Mesodermal cell (in vitro differentiated cells): Measurements from ENCODE around the gene LPAR1.
A peak's percentile ranks its signal among the peaks of the same experiment; 100 is the strongest.
"Not testable (repeated sequence)": the region's sequence is repeated elsewhere in the genome, so short reads cannot be mapped to it uniquely, and the experiment has no call there.

Source experiments
- H3K27ac ChIP-seq: 2 replicates; pipeline ENCODE4 v1.7.0; 2013; ENCODE audit warnings: mild to moderate bottlenecking, low read depth, low read length, moderate library complexity; ENCODE audit not compliant: severe bottlenecking
- H3K36me3 ChIP-seq: 2 replicates; pipeline ENCODE4 v1.7.1; 2013; ENCODE audit warnings: mild to moderate bottlenecking, low read length, moderate library complexity; ENCODE audit not compliant: control insufficient read depth, insufficient read depth
- H3K4me1 ChIP-seq: one replicate; pipeline ENCODE4 v1.7.1; 2013; ENCODE audit warnings: mild to moderate bottlenecking, low read length; ENCODE audit not compliant: insufficient read depth, control insufficient read depth, poor library complexity, severe bottlenecking
- H3K4me3 ChIP-seq: 2 replicates; pipeline ENCODE4 v1.7.0; 2013; ENCODE audit warnings: low read length, control low read depth, mild to moderate bottlenecking; ENCODE audit not compliant: insufficient read depth, poor library complexity, severe bottlenecking; ENCODE audit errors: extremely low read depth
- H3K9me3 ChIP-seq: 2 replicates; pipeline ENCODE4 v1.7.1; 2013; ENCODE audit warnings: mild to moderate bottlenecking, low read length, moderate library complexity; ENCODE audit not compliant: control insufficient read depth
- WGBS, 2 experiments: methylation state at CpG; one replicate each; pipeline ENCODE4 v1.1.5; 2013; ENCODE audit warnings: missing lambda C conversion rate in 2 of 2; ENCODE audit not compliant: insufficient coverage in 2 of 2; 5-methylcytosine and 5-hydroxymethylcytosine counted together

Gene LPAR1

DNA sequence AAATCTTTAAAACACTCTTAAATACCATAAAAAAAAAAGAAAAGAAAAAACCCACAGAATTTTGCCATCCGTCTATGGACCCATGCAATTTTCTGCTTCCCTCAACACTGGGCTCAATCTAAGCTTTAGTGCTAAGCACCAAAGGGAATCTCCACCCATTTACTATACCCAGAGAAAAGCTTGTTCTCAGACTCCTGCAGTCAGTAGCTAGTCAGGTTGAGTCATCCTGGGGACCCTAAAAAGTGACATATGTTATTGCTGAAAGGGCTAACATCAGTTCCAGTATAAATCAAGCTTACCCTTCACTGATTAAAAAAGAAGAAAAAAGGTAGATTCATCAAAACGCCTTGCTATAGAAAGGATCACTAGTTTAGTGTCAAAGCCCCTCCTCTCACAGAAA is 192.1 kb downstream of the LPAR1 start:
- Histone ChIP-seq H3K36me3 (no peaks in the 10 kb centered on the region), H3K4me3 (no peak overlapping the region), H3K27ac (no peak overlapping the region), H3K9me3 (no peaks in the 10 kb centered on the region), H3K4me1 (no peaks in the 10 kb centered on the region)
- WGBS, 2 experiments = no CpG with 5 or more reads among the region's 2 CpGs

DNA sequence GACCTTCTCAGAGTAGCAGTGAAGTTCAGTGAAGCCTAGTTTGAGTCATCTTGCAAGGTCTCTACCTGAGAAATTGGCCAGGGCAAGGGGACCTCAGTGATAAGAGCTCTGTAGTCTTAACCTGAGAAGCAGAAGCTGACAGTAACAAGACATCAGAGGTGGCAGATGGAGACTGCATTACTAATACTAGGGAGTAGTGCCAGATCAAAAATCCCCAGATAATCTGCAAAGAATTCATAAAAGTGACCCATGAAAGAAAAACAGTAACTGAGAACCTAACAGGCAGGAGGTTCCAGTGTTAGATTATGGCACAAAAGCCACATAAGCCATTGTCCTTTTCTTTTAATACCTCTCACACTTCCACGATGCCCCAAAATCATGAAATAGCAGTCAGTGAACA is 194.1 kb downstream of the LPAR1 start:
- Histone ChIP-seq H3K27ac (no peak overlapping the region), H3K36me3 (no peaks in the 10 kb centered on the region), H3K4me3 (no peak overlapping the region), H3K9me3 (no peaks in the 10 kb centered on the region), H3K4me1 (no peaks in the 10 kb centered on the region)
- WGBS, 2 experiments = no CpG with 5 or more reads among the region's 1 CpG

GRCh38 chr9:110842986-110843385 is 195.3 kb downstream of the LPAR1 start:
- Histone ChIP-seq H3K9me3 (no peaks in the 10 kb centered on the region), H3K36me3 (no peaks in the 10 kb centered on the region), H3K27ac (no peak overlapping the region), H3K4me1 (no peaks in the 10 kb centered on the region), H3K4me3 (no peak overlapping the region)
- WGBS, 2 experiments = 91 to 100% methylated on average over 1 to 2 of the region's 3 CpGs

GRCh38 chr9:110842169-110842568 is 196.1 kb downstream of the LPAR1 start:
- Histone ChIP-seq H3K36me3 (no peaks in the 10 kb centered on the region), H3K9me3 (no peaks in the 10 kb centered on the region), H3K4me1 (no peaks in the 10 kb centered on the region), H3K27ac (no peak overlapping the region), H3K4me3 (no peak overlapping the region)
- WGBS, 2 experiments = 87 to 89% methylated on average over 4 to 8 of the region's 9 CpGs

- Histone ChIP-seq H3K9me3 (no peaks in the 10 kb centered on the region), H3K4me3 (no peak overlapping the region), H3K4me1 (peaks cover 5% of the 10 kb centered on the region), H3K27ac (no peak overlapping the region), H3K36me3 (no peaks in the 10 kb centered on the region)
- 83 to 100% methylated on average over 1 of the region's 2 CpGs for WGBS, 2 experiments
These were observed 200.8 kb downstream of the LPAR1 start for GRCh38 chr9:110837401-110838005.

DNA sequence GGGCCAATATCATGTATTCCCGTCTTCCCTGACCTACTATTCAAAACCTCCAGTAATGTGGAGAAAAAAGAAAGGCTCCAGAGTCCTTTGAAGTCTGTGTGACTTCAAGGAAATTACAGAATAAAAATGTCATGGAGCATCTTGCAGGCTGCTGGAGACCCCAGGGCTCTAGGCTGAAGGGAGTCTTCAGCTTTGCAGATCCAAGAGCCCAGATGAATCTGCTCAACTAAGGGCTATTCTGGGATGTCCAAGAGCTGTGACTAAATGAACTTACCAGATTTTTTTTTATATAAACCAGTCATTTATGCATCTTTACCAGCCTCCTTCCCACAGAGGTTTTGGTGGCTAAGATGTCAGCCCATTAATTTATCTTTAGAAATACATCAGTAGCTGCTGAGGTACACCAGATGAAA is 202.4 kb downstream of the LPAR1 start:
- Histone ChIP-seq H3K9me3 (no peaks in the 10 kb centered on the region), H3K4me1 (peaks cover 5% of the 10 kb centered on the region), H3K4me3 (no peak overlapping the region), H3K36me3 (no peaks in the 10 kb centered on the region), H3K27ac (peak overlapping the region; percentile 81)
- no CpG with 5 or more reads among the region's 1 CpG for WGBS, 2 experiments

DNA sequence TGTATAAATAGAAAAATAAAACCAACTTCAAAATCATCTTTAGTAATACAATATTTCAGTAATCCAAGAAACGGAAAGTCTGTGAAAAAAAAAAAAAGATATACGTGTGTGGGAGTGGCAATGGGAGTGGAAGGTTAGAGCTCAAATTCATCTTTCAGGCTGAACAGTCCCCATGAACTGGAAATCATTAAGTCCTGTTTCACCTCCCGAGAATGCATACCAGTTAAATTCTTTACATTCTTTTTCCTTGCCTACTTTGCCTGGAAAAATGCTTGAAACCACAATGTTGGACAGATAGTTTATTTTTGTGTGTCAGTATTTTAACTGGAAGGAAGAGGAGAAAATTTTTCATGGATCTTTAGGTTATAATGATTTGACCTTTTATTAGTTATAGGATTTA is 202.9 kb downstream of the LPAR1 start:
- no peaks in the 10 kb centered on the region for H3K36me3 ChIP-seq
- H3K4me1 ChIP-seq = peaks cover 5% of the 10 kb centered on the region
- H3K4me3 ChIP-seq = no peak overlapping the region
- no peaks in the 10 kb centered on the region for H3K9me3 ChIP-seq
- WGBS, 2 experiments = no CpG with 5 or more reads among the region's 3 CpGs
- H3K27ac ChIP-seq = peak overlapping the region; percentile 81

DNA sequence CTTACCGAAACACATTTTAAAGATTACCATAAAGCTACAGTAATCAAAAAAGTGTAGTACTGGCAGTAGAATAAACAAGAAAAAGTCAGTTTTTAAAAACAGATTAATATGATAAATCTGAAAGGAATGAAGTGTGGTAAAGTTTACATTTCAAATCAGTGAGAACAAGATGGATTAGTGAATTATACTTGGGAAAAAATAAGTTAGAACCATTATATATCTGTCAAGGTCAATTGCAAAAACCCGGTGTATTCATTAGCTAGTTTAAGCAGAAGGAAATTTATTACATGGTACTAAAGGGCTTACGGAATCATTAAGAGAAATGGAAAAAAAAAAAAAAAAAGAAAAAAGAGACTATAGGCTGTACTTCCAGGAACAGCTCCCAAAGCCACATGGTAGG is 205.3 kb downstream of the LPAR1 start:
- Histone ChIP-seq H3K4me1 (peaks cover 5% of the 10 kb centered on the region), H3K4me3 (no peak overlapping the region)
- WGBS, 2 experiments = 83% methylated on average over 1 of the region's 3 CpGs; no CpG with 5 or more reads in 1 of the 2 experiments

GRCh38 chr9:110830495-110830894 is 207.8 kb downstream of the LPAR1 start:
- H3K27ac ChIP-seq = no peak overlapping the region
- 90 to 96% methylated on average over 13 to 21 of the region's 21 CpGs for WGBS, 2 experiments
- H3K36me3 ChIP-seq = no peaks in the 10 kb centered on the region
- peaks cover 2% of the 10 kb centered on the region for H3K4me1 ChIP-seq
- no peak overlapping the region for H3K4me3 ChIP-seq
- H3K9me3 ChIP-seq = no peaks in the 10 kb centered on the region

More for the DNA sequence above, 205.3 kb downstream of the LPAR1 start:
- Histone ChIP-seq H3K9me3 (no peaks in the 10 kb centered on the region), H3K36me3 (no peaks in the 10 kb centered on the region), H3K27ac (no peak overlapping the region)

- WGBS, 2 experiments = 92 to 93% methylated on average over 1 to 3 of the region's 3 CpGs
- no peaks in the 10 kb centered on the region for H3K9me3 ChIP-seq
- no peak overlapping the region for H3K27ac ChIP-seq
- no peaks in the 10 kb centered on the region for H3K36me3 ChIP-seq
- no peak overlapping the region for H3K4me3 ChIP-seq
- peaks cover 2% of the 10 kb centered on the region for H3K4me1 ChIP-seq
These were observed 210.0 kb downstream of the LPAR1 start for GRCh38 chr9:110828264-110828663.

- WGBS, 2 experiments = 79 to 81% methylated on average over 6 of the region's 9 CpGs
- H3K36me3 ChIP-seq = not testable (repeated sequence)
These were observed 211.9 kb downstream of the LPAR1 start for GRCh38 chr9:110826400-110826799.

More at GRCh38 chr9:110826400-110826799, 211.9 kb downstream of the LPAR1 start:
- H3K27ac ChIP-seq, H3K4me3 ChIP-seq, H3K4me1 ChIP-seq, H3K9me3 ChIP-seq: not testable (repeated sequence)
